Progenitor cell of endocrine pancreas (in vitro differentiated cells): ENCODE data around the gene APCDD1L. TPM values are rescaled to one million over a fixed set of nuclear protein-coding genes. Genes with fewer than 3 reads are reported as not detected.
A peak's percentile ranks its signal among the peaks of the same experiment; 100 is the strongest.

Source experiments
- DNase-seq: peaks from one replicate; pipeline ENCODE4 v3.0.0; 2021; ENCODE audit warnings: low spot score; ENCODE audit not compliant: unreplicated experiment
- H3K27ac Mint-ChIP-seq: 2 replicates; pipeline ENCODE4 v1.8.0; 2021; ENCODE audit warnings: mild to moderate bottlenecking, moderate library complexity, mixed read lengths
- H3K27me3 Mint-ChIP-seq: 2 replicates; pipeline ENCODE4 v1.8.0; 2021; ENCODE audit warnings: mixed read lengths
- H3K36me3 Mint-ChIP-seq: 2 replicates; pipeline ENCODE4 v1.8.0; 2022; ENCODE audit warnings: mixed read lengths; ENCODE audit not compliant: insufficient read depth
- H3K4me1 Mint-ChIP-seq: 2 replicates; pipeline ENCODE4 v1.8.0; 2021; ENCODE audit warnings: low read depth, mixed read lengths
- H3K4me3 Mint-ChIP-seq: 2 replicates; pipeline ENCODE4 v1.8.0; 2021; ENCODE audit warnings: low read depth, mild to moderate bottlenecking, moderate library complexity, mixed read lengths
- H3K9me3 Mint-ChIP-seq: 2 replicates; pipeline ENCODE4 v1.8.0; 2021; ENCODE audit warnings: low read depth, mixed read lengths
- total RNA-seq: library from RNA; stranded (reverse); gene quantifications from 2 replicates; pipeline ENCODE4 v1.2.1, GENCODE V29; 2021
- TF ChIP-seq, protein P1 (sequence below): fragments of 200-600 bp; sonication (generic); IDR thresholded peaks from one replicate; pipeline ENCODE4 v1.5.0; 2021; ENCODE audit warnings: antibody characterized with exemption, mild to moderate bottlenecking; ENCODE audit not compliant: unreplicated experiment

The APCDD1L gene
- total RNA-seq, 1 donor from 2014 or later = not detected

DNA sequence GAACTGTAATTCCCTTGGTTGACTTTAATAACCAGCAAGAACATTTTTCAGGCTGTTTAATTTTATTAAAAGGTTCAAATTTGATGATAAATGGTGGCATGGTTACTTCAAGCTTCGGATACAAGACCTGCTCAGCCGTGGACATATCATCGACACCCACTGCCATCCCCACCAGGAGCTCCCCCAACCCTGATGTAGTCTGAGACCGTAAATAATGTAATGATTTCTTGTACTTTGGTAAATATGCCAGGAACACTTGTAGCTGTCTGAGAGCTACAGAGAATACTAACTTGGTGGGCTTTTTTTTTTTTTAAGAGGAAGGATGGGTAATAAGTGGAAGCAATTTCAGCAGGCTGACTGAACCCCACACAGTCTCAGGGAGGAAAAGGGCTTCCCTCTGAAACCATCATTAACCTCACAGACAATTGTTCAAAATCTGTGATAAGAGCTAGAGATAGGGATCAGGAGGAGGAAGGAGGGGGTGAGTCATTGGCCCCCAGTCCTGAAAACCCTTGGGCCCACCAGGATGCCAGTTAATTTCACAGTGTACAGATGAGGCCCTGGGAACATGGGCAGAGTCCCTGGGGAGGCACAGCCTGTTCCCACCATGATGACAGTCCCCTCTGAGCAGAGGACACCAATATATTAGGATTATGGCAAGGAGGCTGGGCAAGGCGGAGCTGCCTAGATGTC is 56.0 kb downstream of the APCDD1L start:
- DNase-seq = no peak
- Mint-ChIP-seq H3K36me3 (peaks cover 8% of the 10 kb centered on the region), H3K27ac (no peak overlapping the region), H3K9me3 (peaks cover 8% of the 10 kb centered on the region), H3K4me1 (no peaks in the 10 kb centered on the region), H3K4me3 (no peak overlapping the region), H3K27me3 (no peaks in the 10 kb centered on the region)
- TF ChIP-seq, protein P1, sequence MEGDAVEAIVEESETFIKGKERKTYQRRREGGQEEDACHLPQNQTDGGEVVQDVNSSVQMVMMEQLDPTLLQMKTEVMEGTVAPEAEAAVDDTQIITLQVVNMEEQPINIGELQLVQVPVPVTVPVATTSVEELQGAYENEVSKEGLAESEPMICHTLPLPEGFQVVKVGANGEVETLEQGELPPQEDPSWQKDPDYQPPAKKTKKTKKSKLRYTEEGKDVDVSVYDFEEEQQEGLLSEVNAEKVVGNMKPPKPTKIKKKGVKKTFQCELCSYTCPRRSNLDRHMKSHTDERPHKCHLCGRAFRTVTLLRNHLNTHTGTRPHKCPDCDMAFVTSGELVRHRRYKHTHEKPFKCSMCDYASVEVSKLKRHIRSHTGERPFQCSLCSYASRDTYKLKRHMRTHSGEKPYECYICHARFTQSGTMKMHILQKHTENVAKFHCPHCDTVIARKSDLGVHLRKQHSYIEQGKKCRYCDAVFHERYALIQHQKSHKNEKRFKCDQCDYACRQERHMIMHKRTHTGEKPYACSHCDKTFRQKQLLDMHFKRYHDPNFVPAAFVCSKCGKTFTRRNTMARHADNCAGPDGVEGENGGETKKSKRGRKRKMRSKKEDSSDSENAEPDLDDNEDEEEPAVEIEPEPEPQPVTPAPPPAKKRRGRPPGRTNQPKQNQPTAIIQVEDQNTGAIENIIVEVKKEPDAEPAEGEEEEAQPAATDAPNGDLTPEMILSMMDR = no peak

DNA sequence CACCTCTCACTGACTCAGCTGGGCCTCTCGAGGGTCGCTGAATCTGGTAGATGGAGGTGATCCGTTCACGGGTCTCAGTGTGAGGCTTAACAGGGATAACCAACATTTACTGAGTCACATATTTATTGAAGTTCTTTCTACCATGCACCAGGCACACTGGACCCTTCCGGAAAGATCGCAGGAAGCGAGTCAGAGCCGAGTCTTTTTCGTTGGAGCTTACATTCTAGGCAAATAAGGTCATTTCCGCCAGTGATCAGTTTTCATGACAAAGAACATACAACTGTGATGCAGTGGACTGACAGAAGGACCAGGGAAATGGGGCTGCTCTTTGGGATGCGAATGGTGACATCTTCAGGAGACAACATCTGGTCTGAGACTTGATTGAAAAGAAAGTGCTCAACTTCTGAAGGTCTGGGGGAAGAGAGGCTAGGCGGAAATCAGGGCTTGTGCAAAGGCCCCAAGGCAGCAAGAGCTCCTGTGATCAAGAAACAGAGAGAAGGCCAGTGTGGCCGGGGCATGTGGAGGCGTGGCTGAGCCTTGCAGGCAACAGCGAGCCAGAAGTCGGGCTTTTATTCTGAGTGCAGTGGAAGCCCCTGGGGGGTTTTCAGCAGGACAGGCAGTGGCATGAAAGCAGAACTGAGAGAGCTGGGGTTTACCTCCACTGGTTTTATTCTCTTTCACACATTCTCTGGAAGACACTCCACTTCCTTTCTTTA is 56.7 kb downstream of the APCDD1L start:
- no peak overlapping the region for H3K4me3 Mint-ChIP-seq
- no peaks in the 10 kb centered on the region for H3K4me1 Mint-ChIP-seq
- H3K9me3 Mint-ChIP-seq = peaks cover 11% of the 10 kb centered on the region
- TF ChIP-seq, protein P1 = no peak
- H3K27me3 Mint-ChIP-seq = no peaks in the 10 kb centered on the region
- no peak overlapping the region for H3K27ac Mint-ChIP-seq
- H3K36me3 Mint-ChIP-seq = peaks cover 11% of the 10 kb centered on the region
- DNase-seq = no peak

DNA sequence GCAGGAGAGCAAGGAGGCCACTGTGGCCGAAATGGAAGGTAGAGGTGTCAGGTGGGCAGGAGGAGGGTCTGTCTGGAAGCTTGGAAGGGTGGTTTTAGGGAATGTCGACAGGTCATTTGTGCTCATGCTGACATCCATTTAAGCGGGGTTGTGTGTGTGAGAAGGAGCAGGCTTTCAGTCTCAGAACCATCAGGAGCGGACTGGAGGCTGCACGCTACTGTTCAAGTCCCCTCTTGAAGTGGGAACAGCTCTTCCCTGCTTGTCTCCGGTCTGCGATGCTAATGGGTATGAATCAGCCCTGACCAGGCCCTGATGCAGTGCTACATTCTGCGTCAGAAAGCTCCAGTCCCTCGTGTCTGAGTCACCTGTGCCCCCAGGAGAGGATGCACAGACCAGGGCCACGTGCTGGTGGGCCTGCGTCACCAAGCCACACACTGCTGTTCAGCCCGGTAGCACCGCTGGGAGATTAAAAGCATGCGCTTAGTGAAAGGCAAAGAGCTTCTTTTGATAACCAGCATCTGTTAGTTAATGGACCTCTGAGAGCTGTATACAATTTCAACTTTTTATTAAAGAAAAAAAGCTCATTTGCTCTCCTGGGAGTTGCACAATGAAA is 58.0 kb downstream of the APCDD1L start:
- H3K9me3 Mint-ChIP-seq = peaks cover 11% of the 10 kb centered on the region
- H3K4me3 Mint-ChIP-seq = no peak overlapping the region
- no peak for DNase-seq
- peaks cover 12% of the 10 kb centered on the region for H3K36me3 Mint-ChIP-seq
- H3K4me1 Mint-ChIP-seq = no peaks in the 10 kb centered on the region
- TF ChIP-seq, protein P1 = no peak
- no peaks in the 10 kb centered on the region for H3K27me3 Mint-ChIP-seq
- no peak overlapping the region for H3K27ac Mint-ChIP-seq

DNA sequence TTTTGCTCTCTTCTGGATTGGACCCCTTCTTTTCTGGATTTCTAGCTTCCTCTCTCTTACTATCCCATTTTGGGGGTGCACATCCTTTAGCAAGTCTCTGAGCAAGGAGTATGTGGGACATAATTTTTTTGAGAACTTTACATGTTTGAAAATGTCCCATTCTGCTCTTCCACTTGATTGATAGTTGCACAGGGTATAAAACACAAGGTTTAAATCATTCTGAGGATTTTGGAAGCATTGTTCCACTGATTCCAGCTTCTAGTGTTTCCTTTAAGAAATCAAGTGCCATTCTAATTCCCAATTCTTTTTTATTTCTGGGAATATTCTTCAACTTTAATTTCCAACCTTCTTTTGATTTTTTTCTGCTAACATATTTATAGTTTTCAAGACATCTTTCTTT is 60.7 kb downstream of the APCDD1L start:
- no peak overlapping the region for H3K27ac Mint-ChIP-seq
- H3K9me3 Mint-ChIP-seq = peaks cover 11% of the 10 kb centered on the region
- no peak overlapping the region for H3K4me3 Mint-ChIP-seq
- H3K4me1 Mint-ChIP-seq = no peaks in the 10 kb centered on the region
- no peaks in the 10 kb centered on the region for H3K27me3 Mint-ChIP-seq
- DNase-seq = no peak
- H3K36me3 Mint-ChIP-seq = peaks cover 12% of the 10 kb centered on the region
- TF ChIP-seq, protein P1 = no peak

DNA sequence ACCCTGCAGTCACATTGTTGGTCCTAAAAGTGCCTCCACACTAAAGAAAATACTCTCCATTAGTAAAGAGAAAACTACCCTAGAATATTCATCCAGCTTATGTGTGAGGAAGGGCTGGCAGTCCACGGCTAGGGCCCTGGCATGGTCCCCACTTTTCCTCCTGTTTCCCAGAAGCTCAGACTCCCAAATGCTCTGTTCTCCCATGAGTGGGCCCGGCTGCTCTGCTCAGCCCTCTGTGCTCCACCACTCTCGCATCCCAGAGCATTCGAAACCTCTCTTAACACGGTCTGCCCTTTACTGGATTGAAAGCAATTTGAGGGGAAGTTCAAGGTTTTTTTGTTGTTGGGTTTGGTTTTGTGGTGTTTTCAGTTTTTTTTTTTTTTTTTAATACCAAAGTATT is 61.8 kb downstream of the APCDD1L start:
- no peaks in the 10 kb centered on the region for H3K4me1 Mint-ChIP-seq
- H3K36me3 Mint-ChIP-seq = peaks cover 12% of the 10 kb centered on the region
- H3K27ac Mint-ChIP-seq = peak overlapping the region; percentile 51
- TF ChIP-seq, protein P1 = no peak
- H3K27me3 Mint-ChIP-seq = no peaks in the 10 kb centered on the region
- no peak for DNase-seq
- H3K4me3 Mint-ChIP-seq = no peak overlapping the region
- peaks cover 11% of the 10 kb centered on the region for H3K9me3 Mint-ChIP-seq
